ENCODE results near the gene NUP62. TPM values are rescaled to one million over a fixed set of nuclear protein-coding genes. Genes with fewer than 3 reads are reported as not detected.
A peak's percentile ranks its signal among the peaks of the same experiment; 100 is the strongest.

The NUP62 gene
- total and polyA plus RNA-seq, 2 of the 4 experiments (the other 2 are of a cell fraction), result 21.3 to 29.7 TPM

DNA sequence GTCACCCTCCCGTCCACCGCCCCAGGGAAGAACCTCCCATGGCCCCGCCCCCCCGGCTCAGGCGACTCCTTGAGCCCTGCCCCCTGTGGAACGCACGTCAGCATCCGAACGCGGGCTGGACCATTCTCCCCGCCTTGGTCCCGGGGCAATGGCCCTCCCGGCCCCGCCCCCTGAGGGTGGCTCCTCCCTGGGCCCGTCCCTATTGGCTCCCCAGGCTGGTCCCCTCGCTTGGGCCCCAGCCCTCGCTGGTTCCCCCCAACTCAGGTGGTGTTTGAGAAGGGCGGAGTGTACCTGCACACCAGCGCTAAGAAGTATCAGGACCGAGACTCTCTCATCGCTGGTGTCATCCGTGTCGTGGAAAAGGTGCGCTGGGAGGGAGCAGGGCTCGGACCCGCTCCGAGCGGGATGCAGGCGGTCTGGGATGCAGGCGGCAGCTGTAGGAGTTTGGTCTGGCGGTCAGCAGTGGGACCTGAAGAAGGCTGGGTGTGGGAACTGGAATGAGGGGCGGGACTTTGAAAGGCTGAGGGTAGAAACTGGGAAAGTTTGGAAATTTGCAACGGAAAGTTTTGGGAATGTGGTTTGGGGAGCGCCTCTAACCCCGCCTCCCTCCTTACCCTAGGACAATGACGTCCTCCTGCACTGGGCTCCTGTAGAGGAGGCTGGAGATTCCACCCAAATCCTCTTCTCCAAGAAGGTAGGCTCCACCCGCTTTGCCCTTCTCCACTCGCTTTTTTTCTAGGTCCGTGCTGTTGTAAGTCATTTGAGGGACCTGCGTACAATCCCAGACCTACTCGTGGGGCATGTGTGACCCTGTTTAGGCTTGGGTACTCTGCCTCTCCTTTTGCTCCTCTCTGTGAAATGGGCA is 51.2 kb downstream of the NUP62 start:
- 2% methylated on average over 8 of the region's 41 CpGs; no CpG with 5 or more reads in 1 of the 2 experiments for WGBS, 2 experiments (ENCODE audit: extremely low coverage in 2 of 2, insufficient read length in 1 of 2)
- Histone ChIP-seq H3K56ac (ENCODE audit: extremely low read depth, insufficient read depth, low read length) (peak overlapping the region; percentile 92; the same call in 1 of the 2 replicates), H2AK5ac (ENCODE audit: low read depth, low read length) (peak overlapping the region; percentile 57; the same call in 1 of the 2 replicates), H4K8ac (ENCODE audit: low read depth in 2 of 2, low read length in 2 of 2) (peak overlapping the region; percentile 45 to 99; a peak in 3 of 4 replicates), H3K9me1 (ENCODE audit: insufficient read depth, low read length) (peaks cover 10% of the 10 kb centered on the region), H3K9me3 (ENCODE audit: control insufficient read depth, insufficient read depth, low read length) (peaks cover 6% of the 10 kb centered on the region; the same call in 1 of the 2 replicates), H3K36me3 (ENCODE audit: control insufficient read depth, insufficient read depth, low read length) (peaks cover 34% of the 10 kb centered on the region), H4K5ac (ENCODE audit: low read depth, low read length) (peak overlapping the region; percentile 93), H3K9ac (ENCODE audit: low read depth, low read length) (peak overlapping the region; percentile 91), H3K79me1 (ENCODE audit: low read depth in 1 of 2, low read length in 2 of 2) (peaks cover 22 to 49% of the 10 kb centered on the region in 2 experiments), H3K4me1 (ENCODE audit: control insufficient read depth, insufficient read depth, low read length) (peaks cover 7% of the 10 kb centered on the region), H3K27me3 (ENCODE audit: control insufficient read depth, insufficient read depth, low read length) (no peaks in the 10 kb centered on the region), H3K14ac (replicated peaks; ENCODE audit: low read depth, low read length) (peak overlapping the region; percentile 89), H2BK120ac (ENCODE audit: low read depth, low read length) (peak overlapping the region; percentile 84), H2BK20ac (ENCODE audit: low read depth, low read length) (no peak overlapping the region), H2AFZ (replicated peaks; ENCODE audit: low read length, poor library complexity) (peak overlapping the region; percentile 99), H4K20me1 (ENCODE audit: insufficient read depth, low read length) (no peaks in the 10 kb centered on the region; the same call in 1 of the 2 replicates), H3K18ac (ENCODE audit: low read depth, low read length) (peak overlapping the region; percentile 86), H4K91ac (ENCODE audit: insufficient read depth, low read depth, low read length) (peak overlapping the region; percentile 93), H3K4ac (ENCODE audit: low read depth, low read length) (peak overlapping the region; percentile 91), H3K4me2 (ENCODE audit: low read depth, low read length) (peak overlapping the region; percentile 96), H2BK5ac (ENCODE audit: low read depth, low read length, poor library complexity, severe bottlenecking) (peak overlapping the region; percentile 95), H3K4me3 (ENCODE audit: insufficient read depth, low read depth, low read length) (peak overlapping the region; percentile 63), H3K27ac (ENCODE audit: insufficient read depth, low read length) (peak overlapping the region; percentile 88), H3K23ac (ENCODE audit: low read depth, low read length) (peak overlapping the region; percentile 86), H2AK9ac (replicated peaks; ENCODE audit: low read depth, low read length, poor library complexity) (peak overlapping the region; percentile 93), H2BK15ac (ENCODE audit: low read depth, low read length) (peak overlapping the region; percentile 84; the same call in 1 of the 3 replicates)
- ATAC-seq (ENCODE audit: low read depth), result peak; percentile 79
- ChIA-PET CTCF (no interaction called here), POLR2A (ENCODE audit: unreplicated experiment) (no interaction called here)
- dilution Hi-C loops (cut with HindIII; ENCODE audit: low sequenced_read_pairs, unreplicated experiment), result no loop called here
- in situ Hi-C loops (cut with MboI; ENCODE audit: low sequenced_read_pairs), result no loop called here
- peak; percentile 2; the same call in 1 of the 2 replicates for TF ChIP-seq RAD21 (IDR thresholded peaks at IDR 0.05; ENCODE audit: low read length)
- TF ChIP-seq MAZ (IDR thresholded peaks at IDR 0.05; ENCODE audit: borderline replicate concordance, low read depth, low read length), result peak; percentile 86; the same call in 1 of the 2 replicates
- TF ChIP-seq, protein P1, sequence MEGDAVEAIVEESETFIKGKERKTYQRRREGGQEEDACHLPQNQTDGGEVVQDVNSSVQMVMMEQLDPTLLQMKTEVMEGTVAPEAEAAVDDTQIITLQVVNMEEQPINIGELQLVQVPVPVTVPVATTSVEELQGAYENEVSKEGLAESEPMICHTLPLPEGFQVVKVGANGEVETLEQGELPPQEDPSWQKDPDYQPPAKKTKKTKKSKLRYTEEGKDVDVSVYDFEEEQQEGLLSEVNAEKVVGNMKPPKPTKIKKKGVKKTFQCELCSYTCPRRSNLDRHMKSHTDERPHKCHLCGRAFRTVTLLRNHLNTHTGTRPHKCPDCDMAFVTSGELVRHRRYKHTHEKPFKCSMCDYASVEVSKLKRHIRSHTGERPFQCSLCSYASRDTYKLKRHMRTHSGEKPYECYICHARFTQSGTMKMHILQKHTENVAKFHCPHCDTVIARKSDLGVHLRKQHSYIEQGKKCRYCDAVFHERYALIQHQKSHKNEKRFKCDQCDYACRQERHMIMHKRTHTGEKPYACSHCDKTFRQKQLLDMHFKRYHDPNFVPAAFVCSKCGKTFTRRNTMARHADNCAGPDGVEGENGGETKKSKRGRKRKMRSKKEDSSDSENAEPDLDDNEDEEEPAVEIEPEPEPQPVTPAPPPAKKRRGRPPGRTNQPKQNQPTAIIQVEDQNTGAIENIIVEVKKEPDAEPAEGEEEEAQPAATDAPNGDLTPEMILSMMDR (conservative IDR thresholded peaks at IDR 0.05; ENCODE audit: low read depth, low read length), result no peak
- TF ChIP-seq CEBPB (IDR thresholded peaks at IDR 0.05; ENCODE audit: low read depth, low read length), result no peak
- TF ChIP-seq CHD1 (IDR thresholded peaks at IDR 0.05; ENCODE audit: low read depth, low read length), result no peak
- no peak for TF ChIP-seq MAFK (IDR thresholded peaks at IDR 0.05; ENCODE audit: low read depth, low read length)
- no TSS peak for BruUV-seq (replicated peaks)
- intact Hi-C loops (cut with micrococcal nuclease), result loop anchor here (5.0 kb wide), 1 partner anchor 149 kb away; the partner anchor contains the start of genes VRK3 and ZNF473
- DNase-seq, result peak; percentile 96
